ENCODE data around the gene ATP13A4. TPM values are rescaled to one million over a fixed set of nuclear protein-coding genes. Genes with fewer than 3 reads are reported as not detected.

Gene ATP13A4
- total and polyA plus RNA-seq, 8 donors = 5.7 to 15.7 (median 9.8) TPM

- Histone ChIP-seq H3K4me1 (no peaks in the 10 kb centered on the region), H3K9me3 (no peaks in the 10 kb centered on the region), H3K27ac (no peak overlapping the region), H3K27me3 (no peaks in the 10 kb centered on the region), H3K4me3 (no peak overlapping the region), H3K36me3 (no peaks in the 10 kb centered on the region)
- intact Hi-C loops (cut with DNase I) = no loop called here
- FAIRE-seq (no peak), DNase-seq (no peak), ATAC-seq (no peak)
- no peak for TF ChIP-seq CTCF (IDR thresholded peaks at IDR 0.05)
- WGBS, 2 donors = 89 to 97% methylated on average over 1 of the region's 1 CpG
Observed at GRCh38 chr3:193506921-193507320, 47.8 kb downstream of the ATP13A4 start.

GRCh38 chr3:193502871-193503270, 51.8 kb downstream of the ATP13A4 start:
- no peak overlapping the region for H3K4me3 ChIP-seq
- H3K4me1 ChIP-seq = no peaks in the 10 kb centered on the region
- TF ChIP-seq CTCF (IDR thresholded peaks at IDR 0.05) = no peak
- intact Hi-C loops (cut with DNase I) = no loop called here
- no peak overlapping the region for H3K27ac ChIP-seq
- H3K36me3 ChIP-seq = no peaks in the 10 kb centered on the region
- no peak for ATAC-seq
- H3K9me3 ChIP-seq = no peaks in the 10 kb centered on the region
- no peaks in the 10 kb centered on the region for H3K27me3 ChIP-seq
- 61 to 68% methylated on average over 4 of the region's 4 CpGs for WGBS, 2 donors
- no peak for DNase-seq
- no peak for FAIRE-seq

GRCh38 chr3:193499801-193500485, 54.8 kb downstream of the ATP13A4 start:
- no peak for TF ChIP-seq CTCF (IDR thresholded peaks at IDR 0.05)
- Histone ChIP-seq H3K4me3 (no peak overlapping the region), H3K36me3 (no peaks in the 10 kb centered on the region), H3K27ac (no peak overlapping the region), H3K9me3 (no peaks in the 10 kb centered on the region), H3K4me1 (no peaks in the 10 kb centered on the region), H3K27me3 (no peaks in the 10 kb centered on the region)
- 78 to 86% methylated on average over 7 of the region's 7 CpGs for WGBS, 2 donors
- ATAC-seq (no peak), DNase-seq (no peak), FAIRE-seq (no peak)
- intact Hi-C loops (cut with DNase I) = no loop called here

- TF ChIP-seq CTCF (IDR thresholded peaks at IDR 0.05) = no peak
- no peak overlapping the region for H3K4me3 ChIP-seq
- no peak for FAIRE-seq
- DNase-seq = no peak
- H3K9me3 ChIP-seq = no peaks in the 10 kb centered on the region
- H3K27ac ChIP-seq = no peak overlapping the region
- 65 to 67% methylated on average over 3 of the region's 3 CpGs for WGBS, 2 donors
- ATAC-seq = peak in 1 of 4 donors; percentile 34
- no peaks in the 10 kb centered on the region for H3K27me3 ChIP-seq
- intact Hi-C loops (cut with DNase I) = no loop called here
- H3K36me3 ChIP-seq = no peaks in the 10 kb centered on the region
- H3K4me1 ChIP-seq = no peaks in the 10 kb centered on the region
Observed at GRCh38 chr3:193499136-193499770, 55.4 kb downstream of the ATP13A4 start.

- no peak for DNase-seq
- no peaks in the 10 kb centered on the region for H3K36me3 ChIP-seq
- intact Hi-C loops (cut with DNase I) = no loop called here
- peaks cover 0 to under 1% (median 0%) of the 10 kb centered on the region in 3 donors for H3K4me1 ChIP-seq
- no peak overlapping the region for H3K27ac ChIP-seq
- H3K9me3 ChIP-seq = no peaks in the 10 kb centered on the region
- H3K4me3 ChIP-seq = no peak overlapping the region
- FAIRE-seq = no peak
- no peaks in the 10 kb centered on the region for H3K27me3 ChIP-seq
- no peak for TF ChIP-seq CTCF (IDR thresholded peaks at IDR 0.05)
- 88 to 94% methylated on average over 3 of the region's 3 CpGs for WGBS, 2 donors
- no peak for ATAC-seq
Observed at GRCh38 chr3:193498215-193498614, 56.5 kb downstream of the ATP13A4 start.

Measured in pancreas (tissue), 10 donors.